Measurements from ENCODE around the gene ATG7. TPM values are rescaled to one million over a fixed set of nuclear protein-coding genes. Genes with fewer than 3 reads are reported as not detected.
A peak's percentile ranks its signal among the peaks of the same experiment; 100 is the strongest.

The ATG7 gene
- polyA plus RNA-seq, 4 donors = 7.8 to 16.3 (median 11.6) TPM

DNA sequence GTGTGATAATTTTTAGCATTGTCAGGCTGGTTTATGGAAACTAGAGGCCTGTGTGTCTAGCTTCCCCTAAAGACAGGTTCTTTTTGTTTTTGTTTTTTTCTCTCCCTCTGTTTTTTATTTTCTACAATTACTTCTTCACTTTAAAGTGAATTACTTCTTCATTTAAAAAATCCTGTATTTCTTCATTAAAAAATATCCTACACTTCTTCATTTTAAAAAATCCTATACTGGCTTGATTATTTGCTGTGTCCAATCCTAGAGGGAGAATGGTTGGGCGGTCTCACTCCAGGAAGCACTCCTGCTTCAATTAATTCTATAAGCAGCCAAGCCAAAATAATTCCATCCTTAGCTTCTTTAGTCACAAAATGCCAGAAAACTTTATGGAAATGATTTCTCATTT is 11.8 kb downstream of the ATG7 start:
- H3K4me3 ChIP-seq (ENCODE audit: low read depth in 1 of 3, low read length in 3 of 3) = no peak overlapping the region
- no peaks in the 10 kb centered on the region for H3K9me3 ChIP-seq (ENCODE audit: control insufficient read depth in 2 of 2, insufficient read depth in 1 of 2, low read depth in 1 of 2, low read length in 1 of 2)
- DNase-seq (no peak), FAIRE-seq (no peak)
- H3K4me1 ChIP-seq (ENCODE audit: control insufficient read depth in 3 of 3, insufficient read depth in 2 of 3, low read depth in 1 of 3, low read length in 2 of 3) = peaks cover 0 to 5% (median 0%) of the 10 kb centered on the region in 3 donors
- 95 to 98% (median 98%) methylated on average over 1 of the region's 1 CpG for WGBS, 3 donors
- H3K27me3 ChIP-seq (ENCODE audit: control insufficient read depth in 3 of 3, insufficient read depth in 3 of 3, low read length in 3 of 3) = no peaks in the 10 kb centered on the region
- H3K36me3 ChIP-seq (ENCODE audit: control insufficient read depth in 3 of 3, insufficient read depth in 2 of 3, low read depth in 1 of 3, low read length in 3 of 3) = peaks cover 0 to 15% (median 11%) of the 10 kb centered on the region in 3 donors
- H3K27ac ChIP-seq (ENCODE audit: low read depth in 1 of 3, low read length in 2 of 3) = no peak overlapping the region

DNA sequence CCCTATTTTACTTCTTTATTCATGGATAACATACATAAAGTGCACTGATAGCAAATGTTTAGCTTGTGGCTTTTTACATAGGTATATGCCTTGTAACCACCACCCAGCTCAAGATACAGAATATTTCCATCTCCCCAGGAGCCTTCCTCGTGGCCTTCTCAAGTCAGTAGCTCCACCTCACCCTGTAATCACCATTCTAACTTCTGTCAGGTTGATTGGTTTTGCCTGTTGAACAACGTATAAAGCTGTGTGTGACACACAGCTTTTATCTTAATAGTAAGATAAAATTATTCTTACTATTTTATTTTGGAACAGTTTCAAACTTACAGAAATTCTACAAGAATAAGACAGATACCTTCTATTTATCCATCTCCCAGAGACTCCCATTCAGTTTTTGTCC is 13.3 kb downstream of the ATG7 start:
- Histone ChIP-seq H3K36me3 (ENCODE audit: control insufficient read depth in 3 of 3, insufficient read depth in 2 of 3, low read depth in 1 of 3, low read length in 3 of 3) (peaks cover 0 to 15% (median 12%) of the 10 kb centered on the region in 3 donors), H3K27me3 (ENCODE audit: control insufficient read depth in 3 of 3, insufficient read depth in 3 of 3, low read length in 3 of 3) (no peaks in the 10 kb centered on the region), H3K4me3 (ENCODE audit: low read depth in 1 of 3, low read length in 3 of 3) (no peak overlapping the region), H3K4me1 (ENCODE audit: control insufficient read depth in 3 of 3, insufficient read depth in 2 of 3, low read depth in 1 of 3, low read length in 2 of 3) (peaks cover 0 to 12% (median 0%) of the 10 kb centered on the region in 3 donors), H3K9me3 (ENCODE audit: control insufficient read depth in 2 of 2, insufficient read depth in 1 of 2, low read depth in 1 of 2, low read length in 1 of 2) (no peaks in the 10 kb centered on the region), H3K27ac (ENCODE audit: low read depth in 1 of 3, low read length in 2 of 3) (no peak overlapping the region)
- 76 to 89% (median 82%) methylated on average over 2 of the region's 2 CpGs for WGBS, 3 donors
- FAIRE-seq (no peak), DNase-seq (no peak)

DNA sequence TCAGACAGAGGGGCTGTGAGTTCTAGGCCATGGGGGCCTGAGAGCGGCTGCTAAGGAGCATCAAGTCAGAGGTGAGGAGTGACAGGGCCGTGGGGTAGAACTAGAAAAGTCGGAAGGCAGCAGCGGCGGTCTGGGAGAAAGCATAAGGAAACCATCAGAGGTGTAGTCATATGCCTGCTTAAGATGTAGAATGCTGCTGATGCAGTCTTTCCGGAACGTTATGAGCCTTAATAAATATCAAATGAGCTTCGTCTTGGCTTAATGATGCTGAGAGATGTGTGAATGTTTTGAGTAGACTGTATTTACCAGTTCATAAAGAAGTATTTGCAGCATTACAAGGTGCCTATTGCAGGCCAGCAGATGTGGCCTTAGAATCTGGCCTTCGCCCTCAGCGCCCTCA is 15.2 kb downstream of the ATG7 start:
- Histone ChIP-seq H3K27ac (ENCODE audit: low read depth in 1 of 3, low read length in 2 of 3) (peak overlapping the region in 1 of 3 donors; percentile 91), H3K4me3 (ENCODE audit: low read depth in 1 of 3, low read length in 3 of 3) (no peak overlapping the region), H3K9me3 (ENCODE audit: control insufficient read depth in 2 of 2, insufficient read depth in 1 of 2, low read depth in 1 of 2, low read length in 1 of 2) (no peaks in the 10 kb centered on the region), H3K4me1 (ENCODE audit: control insufficient read depth in 3 of 3, insufficient read depth in 2 of 3, low read depth in 1 of 3, low read length in 2 of 3) (peaks cover 0 to 12% (median 2%) of the 10 kb centered on the region in 3 donors), H3K36me3 (ENCODE audit: control insufficient read depth in 3 of 3, insufficient read depth in 2 of 3, low read depth in 1 of 3, low read length in 3 of 3) (peaks cover 0 to 14% (median 13%) of the 10 kb centered on the region in 3 donors), H3K27me3 (ENCODE audit: control insufficient read depth in 3 of 3, insufficient read depth in 3 of 3, low read length in 3 of 3) (no peaks in the 10 kb centered on the region)
- no peak for DNase-seq
- no peak for FAIRE-seq
- WGBS, 3 donors = 77 to 91% (median 89%) methylated on average over 9 to 10 of the region's 10 CpGs

DNA sequence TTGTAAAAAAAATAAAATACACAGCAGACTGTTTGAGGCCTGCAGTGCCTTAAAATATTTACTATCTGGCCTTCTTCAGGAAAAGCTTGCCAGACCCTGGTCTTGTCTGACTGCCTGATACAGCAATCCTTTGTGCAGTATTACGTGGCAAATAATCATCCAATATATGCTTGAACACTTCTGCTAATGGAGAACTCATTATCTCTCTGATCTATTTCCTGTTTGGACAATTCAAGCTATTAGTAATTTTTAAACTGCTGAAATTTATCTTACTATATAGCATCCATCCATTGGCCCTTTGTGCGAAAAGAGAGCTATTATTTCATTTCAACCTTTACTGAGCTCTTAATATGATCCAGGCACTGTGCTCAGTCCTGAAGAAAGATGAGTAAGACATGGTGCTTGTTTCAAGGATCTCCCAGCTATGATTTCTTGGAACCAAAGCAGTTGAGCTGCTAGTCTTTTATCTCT is 15.9 kb downstream of the ATG7 start:
- H3K4me1 ChIP-seq (ENCODE audit: control insufficient read depth in 3 of 3, insufficient read depth in 2 of 3, low read depth in 1 of 3, low read length in 2 of 3) = peaks cover 0 to 12% (median 2%) of the 10 kb centered on the region in 3 donors
- WGBS, 3 donors = 69 to 91% (median 70%) methylated on average over 2 of the region's 2 CpGs
- H3K4me3 ChIP-seq (ENCODE audit: low read depth in 1 of 3, low read length in 3 of 3) = no peak overlapping the region
- no peaks in the 10 kb centered on the region for H3K27me3 ChIP-seq (ENCODE audit: control insufficient read depth in 3 of 3, insufficient read depth in 3 of 3, low read length in 3 of 3)
- peak overlapping the region in 1 of 3 donors; percentile 91 for H3K27ac ChIP-seq (ENCODE audit: low read depth in 1 of 3, low read length in 2 of 3)
- peaks cover 0 to 10% (median 10%) of the 10 kb centered on the region in 3 donors for H3K36me3 ChIP-seq (ENCODE audit: control insufficient read depth in 3 of 3, insufficient read depth in 2 of 3, low read depth in 1 of 3, low read length in 3 of 3)
- no peak for DNase-seq
- FAIRE-seq = no peak
- H3K9me3 ChIP-seq (ENCODE audit: control insufficient read depth in 2 of 2, insufficient read depth in 1 of 2, low read depth in 1 of 2, low read length in 1 of 2) = no peaks in the 10 kb centered on the region

DNA sequence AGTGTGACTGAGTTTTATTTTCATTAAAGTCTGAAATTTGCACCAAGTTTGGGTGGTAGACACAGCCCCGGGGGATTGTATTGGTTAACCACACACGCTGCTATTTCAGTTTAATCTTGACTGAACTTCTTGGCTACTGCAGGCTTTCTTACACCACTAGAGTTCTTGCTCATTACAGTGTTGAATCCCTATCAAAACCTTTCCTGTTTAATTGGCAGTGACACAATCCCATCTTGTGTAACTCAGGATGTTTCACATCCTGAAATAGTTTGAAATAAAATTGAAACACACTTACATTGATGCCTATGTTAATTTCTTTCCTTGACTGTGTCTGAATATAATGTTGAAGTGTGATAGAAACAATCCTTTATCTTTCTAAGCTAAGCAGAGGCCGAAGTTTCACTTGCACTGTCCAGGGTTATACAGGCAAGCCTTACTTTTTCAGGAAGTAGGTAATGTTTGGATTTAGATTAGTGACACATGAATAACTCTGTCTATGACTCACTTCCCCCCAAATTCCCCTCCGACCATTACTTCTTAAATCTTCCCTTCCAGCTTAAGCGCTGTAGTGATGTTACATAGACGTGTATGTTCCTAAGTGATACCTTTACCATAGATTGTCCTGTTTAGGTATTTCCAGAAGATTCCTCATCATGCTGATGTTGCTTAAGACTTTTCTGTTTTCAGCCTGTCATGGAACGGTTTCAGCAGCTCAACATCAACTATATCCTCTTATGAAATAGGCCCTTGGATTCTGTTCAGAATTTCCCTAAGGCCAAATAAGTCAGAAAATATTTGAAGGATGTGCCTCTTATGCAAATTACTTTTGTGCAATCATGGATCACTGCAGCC is 16.8 kb downstream of the ATG7 start:
- FAIRE-seq = no peak
- WGBS, 3 donors = 36 to 70% (median 58%) methylated on average over 7 of the region's 7 CpGs
- Histone ChIP-seq H3K9me3 (ENCODE audit: control insufficient read depth in 2 of 2, insufficient read depth in 1 of 2, low read depth in 1 of 2, low read length in 1 of 2) (no peaks in the 10 kb centered on the region), H3K36me3 (ENCODE audit: control insufficient read depth in 3 of 3, insufficient read depth in 2 of 3, low read depth in 1 of 3, low read length in 3 of 3) (peaks cover 0 to 10% (median 6%) of the 10 kb centered on the region in 3 donors), H3K4me3 (ENCODE audit: low read depth in 1 of 3, low read length in 3 of 3) (no peak overlapping the region), H3K4me1 (ENCODE audit: control insufficient read depth in 3 of 3, insufficient read depth in 2 of 3, low read depth in 1 of 3, low read length in 2 of 3) (peaks cover 0 to 12% (median 2%) of the 10 kb centered on the region in 3 donors), H3K27ac (ENCODE audit: low read depth in 1 of 3, low read length in 2 of 3) (peak overlapping the region in 2 of 3 donors; percentile 51 to 91), H3K27me3 (ENCODE audit: control insufficient read depth in 3 of 3, insufficient read depth in 3 of 3, low read length in 3 of 3) (no peaks in the 10 kb centered on the region)
- peak in 1 of 2 donors; percentile 12 for DNase-seq

DNA sequence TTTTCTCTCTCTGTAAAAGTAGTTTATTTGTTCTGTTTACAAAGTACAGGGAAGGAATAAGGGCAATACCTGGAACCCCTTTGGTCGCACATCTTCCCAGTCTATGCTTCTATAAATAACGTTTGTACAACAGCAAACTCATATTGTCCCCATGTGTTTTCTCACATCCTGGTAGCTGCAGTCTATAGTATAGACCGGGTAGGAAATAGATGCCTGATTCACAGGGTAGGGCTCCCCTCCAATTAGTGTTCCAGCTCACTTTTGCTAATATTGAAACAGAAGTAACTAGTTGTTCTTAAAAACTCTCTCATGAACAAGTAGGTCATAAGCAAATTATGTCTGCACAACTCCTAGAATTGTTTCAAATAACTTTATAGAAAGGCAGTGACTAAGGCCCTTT is 17.7 kb downstream of the ATG7 start:
- peaks cover 0 to 12% (median 2%) of the 10 kb centered on the region in 3 donors for H3K4me1 ChIP-seq (ENCODE audit: control insufficient read depth in 3 of 3, insufficient read depth in 2 of 3, low read depth in 1 of 3, low read length in 2 of 3)
- 59 to 81% (median 71%) methylated on average over 3 of the region's 3 CpGs for WGBS, 3 donors
- no peaks in the 10 kb centered on the region for H3K27me3 ChIP-seq (ENCODE audit: control insufficient read depth in 3 of 3, insufficient read depth in 3 of 3, low read length in 3 of 3)
- no peak for DNase-seq
- no peak for FAIRE-seq
- H3K9me3 ChIP-seq (ENCODE audit: control insufficient read depth in 2 of 2, insufficient read depth in 1 of 2, low read depth in 1 of 2, low read length in 1 of 2) = no peaks in the 10 kb centered on the region
- peak overlapping the region in 2 of 3 donors; percentile 25 to 91 for H3K27ac ChIP-seq (ENCODE audit: low read depth in 1 of 3, low read length in 2 of 3)
- H3K36me3 ChIP-seq (ENCODE audit: control insufficient read depth in 3 of 3, insufficient read depth in 2 of 3, low read depth in 1 of 3, low read length in 3 of 3) = peaks cover 0 to 8% (median 4%) of the 10 kb centered on the region in 3 donors
- no peak overlapping the region for H3K4me3 ChIP-seq (ENCODE audit: low read depth in 1 of 3, low read length in 3 of 3)

DNA sequence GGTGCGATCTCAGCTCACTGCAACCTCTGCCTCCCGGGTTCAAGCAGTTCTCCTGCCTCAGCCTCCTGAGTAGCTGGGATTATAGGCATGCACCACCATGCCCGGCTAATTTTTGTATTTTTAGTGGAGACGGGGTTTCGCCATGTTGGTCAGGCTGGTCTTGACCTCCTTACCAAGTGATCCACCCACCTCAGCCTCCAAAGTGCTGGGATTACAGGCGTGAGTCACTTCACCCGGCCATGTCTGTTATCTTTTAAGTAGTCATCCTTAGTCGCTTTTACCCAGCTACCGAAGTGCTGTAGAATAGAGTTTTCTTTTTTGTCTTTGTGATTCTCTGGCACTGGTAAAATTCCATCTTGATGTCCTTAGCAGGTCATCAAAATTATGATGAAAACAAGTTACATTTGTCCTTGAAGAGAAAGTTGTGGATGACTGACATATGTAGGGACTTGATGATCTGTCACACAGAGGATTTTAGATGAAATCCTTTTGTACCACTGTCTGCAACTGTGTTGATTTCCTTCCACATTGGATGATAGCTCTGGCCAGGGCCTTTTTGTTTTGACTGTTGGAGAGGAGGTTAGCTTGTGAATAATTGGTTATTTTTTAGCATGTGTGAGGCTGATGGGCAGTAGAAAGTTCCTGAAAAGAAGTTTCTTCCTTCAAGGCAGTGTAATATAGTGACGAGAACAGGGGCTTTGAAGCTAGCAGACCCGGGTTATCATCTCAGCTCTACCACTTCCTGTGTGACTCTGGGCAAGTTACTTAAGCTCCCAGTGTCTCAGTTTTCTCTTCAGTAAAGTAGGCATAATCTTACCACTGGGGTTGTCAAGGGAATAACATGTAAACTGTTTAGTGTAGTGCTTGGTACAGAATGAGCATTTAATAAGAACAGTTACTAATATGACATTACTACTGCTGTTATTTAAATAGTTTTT is 18.8 kb downstream of the ATG7 start:
- peaks cover 0 to 12% (median 2%) of the 10 kb centered on the region in 3 donors for H3K4me1 ChIP-seq (ENCODE audit: control insufficient read depth in 3 of 3, insufficient read depth in 2 of 3, low read depth in 1 of 3, low read length in 2 of 3)
- no peak for FAIRE-seq
- peak in 1 of 2 donors; percentile 37 for DNase-seq

DNA sequence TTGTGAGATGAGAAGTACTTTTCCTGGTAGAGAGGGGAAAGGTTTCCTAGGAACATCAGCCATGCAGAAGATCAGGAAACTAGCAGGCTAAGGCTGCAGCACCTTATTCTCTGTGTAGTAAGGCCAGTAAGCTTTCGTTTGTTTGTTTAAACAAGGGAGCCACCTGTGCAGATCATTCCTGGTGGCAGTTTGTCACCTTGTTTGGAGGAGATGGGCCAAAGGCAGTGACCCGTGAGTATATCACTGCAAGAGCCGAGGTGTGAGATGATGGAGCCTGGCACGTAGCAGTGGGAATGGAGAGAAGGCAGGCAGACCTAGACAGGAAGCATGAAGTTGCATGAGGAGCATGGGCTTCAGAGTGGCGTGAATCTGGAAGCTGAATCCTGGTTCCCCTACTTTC is 19.6 kb downstream of the ATG7 start:
- no peak for DNase-seq
- H3K9me3 ChIP-seq (ENCODE audit: control insufficient read depth in 2 of 2, insufficient read depth in 1 of 2, low read depth in 1 of 2, low read length in 1 of 2) = no peaks in the 10 kb centered on the region
- FAIRE-seq = no peak
- H3K36me3 ChIP-seq (ENCODE audit: control insufficient read depth in 3 of 3, insufficient read depth in 2 of 3, low read depth in 1 of 3, low read length in 3 of 3) = peaks cover 0 to 10% (median 2%) of the 10 kb centered on the region in 3 donors
- peak overlapping the region in 2 of 3 donors; percentile 6 to 68 for H3K27ac ChIP-seq (ENCODE audit: low read depth in 1 of 3, low read length in 2 of 3)
- WGBS, 3 donors = 87 to 91% (median 91%) methylated on average over 5 of the region's 5 CpGs
- H3K27me3 ChIP-seq (ENCODE audit: control insufficient read depth in 3 of 3, insufficient read depth in 3 of 3, low read length in 3 of 3) = no peaks in the 10 kb centered on the region
- H3K4me1 ChIP-seq (ENCODE audit: control insufficient read depth in 3 of 3, insufficient read depth in 2 of 3, low read depth in 1 of 3, low read length in 2 of 3) = peaks cover 0 to 12% (median 2%) of the 10 kb centered on the region in 3 donors
- no peak overlapping the region for H3K4me3 ChIP-seq (ENCODE audit: low read depth in 1 of 3, low read length in 3 of 3)

More for the DNA sequence above, 18.8 kb downstream of the ATG7 start:
- Histone ChIP-seq H3K27me3 (ENCODE audit: control insufficient read depth in 3 of 3, insufficient read depth in 3 of 3, low read length in 3 of 3) (no peaks in the 10 kb centered on the region), H3K36me3 (ENCODE audit: control insufficient read depth in 3 of 3, insufficient read depth in 2 of 3, low read depth in 1 of 3, low read length in 3 of 3) (peaks cover 0 to 8% (median 2%) of the 10 kb centered on the region in 3 donors), H3K9me3 (ENCODE audit: control insufficient read depth in 2 of 2, insufficient read depth in 1 of 2, low read depth in 1 of 2, low read length in 1 of 2) (no peaks in the 10 kb centered on the region), H3K27ac (ENCODE audit: low read depth in 1 of 3, low read length in 2 of 3) (peak overlapping the region in 1 of 3 donors; percentile 39), H3K4me3 (ENCODE audit: low read depth in 1 of 3, low read length in 3 of 3) (no peak overlapping the region)
- WGBS, 3 donors = 88 to 92% (median 90%) methylated on average over 11 of the region's 11 CpGs
